Hematopoietic multipotent progenitor cell treated with erythropoietin and hydrocortisone succinate and interleukin-3 and kit ligand, for 6 days (in vitro differentiated cells): ENCODE data around the gene CDC73.
"Not testable (repeated sequence)": the region's sequence is repeated elsewhere in the genome, so short reads cannot be mapped to it uniquely, and the experiment has no call there.

Source experiments
- DNase-seq: peaks from one replicate; pipeline ENCODE4 v3.0.0-alpha.2; 2015

Gene CDC73

GRCh38 chr1:193181985-193182384 is 60.2 kb downstream of the CDC73 start:
- peak; percentile 61 for DNase-seq

- peak; percentile 82 for DNase-seq
Observed at GRCh38 chr1:193183019-193183627, 61.3 kb downstream of the CDC73 start.

- no peak for DNase-seq
Observed at GRCh38 chr1:193184776-193185175, 62.9 kb downstream of the CDC73 start.

- DNase-seq, result no peak
Observed at GRCh38 chr1:193185211-193185610, 63.4 kb downstream of the CDC73 start.

GRCh38 chr1:193185901-193186731 is 64.3 kb downstream of the CDC73 start, which contains the start of gene B3GALT2:
Gene B3GALT2 (minus strand): TSS chr1:193186613. CDS start chr1:193181562, 5,051 bp downstream.
- peak; percentile 41 for DNase-seq

- no peak for DNase-seq
Observed at GRCh38 chr1:193187114-193187513, 65.3 kb downstream of the CDC73 start.

- not testable (repeated sequence) for DNase-seq
Observed at GRCh38 chr1:193188915-193189314, 67.1 kb downstream of the CDC73 start.

GRCh38 chr1:193189442-193190095 is 67.7 kb downstream of the CDC73 start:
- no peak for DNase-seq

- DNase-seq, result no peak
Observed at GRCh38 chr1:193190096-193190744, 68.4 kb downstream of the CDC73 start.

- no peak for DNase-seq
Observed at GRCh38 chr1:193192586-193192985, 70.8 kb downstream of the CDC73 start.

- DNase-seq, result no peak
Observed at GRCh38 chr1:193199940-193200339, 78.1 kb downstream of the CDC73 start.

- DNase-seq, result no peak
Observed at GRCh38 chr1:193201021-193201420, 79.2 kb downstream of the CDC73 start.

GRCh38 chr1:193210996-193211395 is 89.2 kb downstream of the CDC73 start:
- DNase-seq, result no peak

- DNase-seq, result no peak
Observed at GRCh38 chr1:193211539-193211938, 89.7 kb downstream of the CDC73 start.

GRCh38 chr1:193212637-193213036 is 90.8 kb downstream of the CDC73 start:
- no peak for DNase-seq

- DNase-seq, result no peak
Observed at GRCh38 chr1:193213998-193214397, 92.2 kb downstream of the CDC73 start.

- no peak for DNase-seq
Observed at GRCh38 chr1:193216920-193217319, 95.1 kb downstream of the CDC73 start.

GRCh38 chr1:193219391-193219790 is 97.6 kb downstream of the CDC73 start:
- DNase-seq, result no peak

GRCh38 chr1:193221651-193222050 is 99.8 kb downstream of the CDC73 start:
- DNase-seq, result no peak

GRCh38 chr1:193222056-193222615 is 100.3 kb downstream of the CDC73 start:
- DNase-seq, result no peak

GRCh38 chr1:193229136-193229535 is 107.3 kb downstream of the CDC73 start:
- DNase-seq, result no peak

- not testable (repeated sequence) for DNase-seq
Observed at GRCh38 chr1:193231146-193231545, 109.3 kb downstream of the CDC73 start.

- no peak for DNase-seq
Observed at GRCh38 chr1:193234530-193234929, 112.7 kb downstream of the CDC73 start.
